HCT116 (cell line): ENCODE measurements around the gene GAL3ST3. TPM values are rescaled to one million over a fixed set of nuclear protein-coding genes. Genes with fewer than 3 reads are reported as not detected.

ENCODE experiments used
- ATAC-seq: fragments of 200-7000 bp; cut with Tn5 transposase; 2 replicates; pipeline ENCODE4 v1.9.1; 2020; ENCODE audit warnings: mild to moderate bottlenecking, moderate library complexity
- BruUV-seq: library from RNA; stranded (reverse); fragments of 400-500 nt; replicated peaks from 2 replicates; lab custom pipeline; 2021; lab: Mats Ljungman, UMichigan
- CTCF ChIA-PET: fragments of 300-600 bp; sonication (Branson Sonifier 250); formaldehyde crosslinking; loops from one replicate; lab custom pipeline; 2021; ENCODE audit warnings: antibody characterized with exemption; lab: Charles Lee
- POLR2A ChIA-PET: fragments of 300-600, 350-600 bp; sonication (Branson Sonifier 250); formaldehyde crosslinking; loops from one replicate; lab custom pipeline; 2021; ENCODE audit warnings: antibody characterized with exemption; lab: Charles Lee
- RAD21 ChIA-PET, 2 experiments: fragments of 300-600 bp; sonication (Branson Sonifier 250); formaldehyde crosslinking; loops; one replicate each; lab custom pipeline; 2023; ENCODE audit warnings: low total read pairs in 2 of 2; ENCODE audit not compliant: uncharacterized antibody in 2 of 2, unreplicated experiment in 2 of 2, low non-redundant PET in 1 of 2; lab: Charles Lee
- DNase-seq: peaks from one replicate; pipeline ENCODE4 v3.0.0-alpha.2; 2010; ENCODE audit warnings: low read depth, low spot score
- H2AFZ ChIP-seq: fragments of 200-600 bp; shearing (Covaris generic), sonication (generic); 2 replicates; pipeline ENCODE4 v1.6.1; 2017; ENCODE audit warnings: low read depth, mixed run types, mixed read lengths, antibody characterized with exemption, low read length; ENCODE audit not compliant: poor library complexity, severe bottlenecking
- H3K27ac ChIP-seq: 2 replicates; pipeline ENCODE4 v1.5.1; 2012; ENCODE audit warnings: low read depth, low read length
- H3K27me3 ChIP-seq: fragments of 200-600 bp; sonication (generic); 2 replicates; pipeline ENCODE4 v1.6.1; 2016; ENCODE audit warnings: mixed run types, low read length, mixed read lengths; ENCODE audit not compliant: insufficient read depth
- H3K36me3 ChIP-seq, 2 experiments: fragments of 200-500 bp in 1 of 2; fragments of 200-600 bp in 1 of 2; sonication (Bioruptor generic) in 1 of 2; sonication (generic) in 1 of 2; 2 replicates each; pipeline versions ENCODE4 v1.5.1 to v1.6.1; 2014 to 2016; ENCODE audit warnings: low read length in 2 of 2, inconsistent platforms in 1 of 2, mixed read lengths in 1 of 2, mixed run types in 1 of 2; ENCODE audit not compliant: insufficient read depth in 2 of 2, control insufficient read depth in 1 of 2
- H3K4me1 ChIP-seq, 2 experiments: fragments of 200-600 bp in 1 of 2; sonication (generic) in 1 of 2; 2 replicates each; pipeline versions ENCODE4 v1.5.1 to v1.6.1; 2012 to 2017; ENCODE audit warnings: low read length in 2 of 2, inconsistent platforms in 1 of 2, mild to moderate bottlenecking in 1 of 2, mixed read lengths in 1 of 2, mixed run types in 1 of 2, moderate library complexity in 1 of 2; ENCODE audit not compliant: insufficient read depth in 2 of 2, control insufficient read depth in 1 of 2
- H3K4me2 ChIP-seq: fragments of 200-600 bp; sonication (generic); 2 replicates; pipeline ENCODE4 v1.6.1; 2017; ENCODE audit warnings: mixed run types, low read length, mixed read lengths
- H3K4me3 ChIP-seq, 2 experiments: fragments of 200-600 bp in 1 of 2; sonication (generic) in 1 of 2; replicated peaks in 1 of 2; 2 replicates each; pipeline ENCODE4 v1.5.1; 2011 to 2016; ENCODE audit warnings: low read length in 2 of 2, control low read depth in 1 of 2, low read depth in 1 of 2, mild to moderate bottlenecking in 1 of 2, mixed read lengths in 1 of 2, mixed run types in 1 of 2
- H3K79me2 ChIP-seq: fragments of 200-600 bp; sonication (generic); 2 replicates; pipeline ENCODE4 v1.6.1; 2017; ENCODE audit warnings: mild to moderate bottlenecking, mixed run types, low read length, moderate library complexity, mixed read lengths; ENCODE audit not compliant: insufficient read depth
- H3K9ac ChIP-seq: fragments of 200-600 bp; sonication (generic); 2 replicates; pipeline ENCODE4 v1.6.1; 2016; ENCODE audit warnings: low read length, mixed read lengths
- H3K9me2 ChIP-seq: fragments of 200-600 bp; sonication (generic), shearing (Covaris generic); 2 replicates; pipeline ENCODE4 v1.6.1; 2017; ENCODE audit warnings: mixed run types, mild to moderate bottlenecking, moderate library complexity; ENCODE audit not compliant: insufficient read depth
- H3K9me3 ChIP-seq, 2 experiments: fragments of 200-500 bp in 1 of 2; fragments of 200-600 bp in 1 of 2; sonication (Bioruptor generic) in 1 of 2; sonication (generic) in 1 of 2; 2 replicates each; pipeline ENCODE4 v1.6.1; 2014 to 2017; ENCODE audit warnings: low read length in 2 of 2, mixed read lengths in 2 of 2, inconsistent platforms in 1 of 2, low read depth in 1 of 2, mild to moderate bottlenecking in 1 of 2, mixed run types in 1 of 2, moderate library complexity in 1 of 2; ENCODE audit not compliant: control insufficient read depth in 1 of 2, insufficient read depth in 1 of 2
- H4K20me1 ChIP-seq: fragments of 200-600 bp; sonication (generic), shearing (Covaris generic); 2 replicates; pipeline ENCODE4 v1.6.1; 2017; ENCODE audit warnings: mixed run types, mild to moderate bottlenecking, moderate library complexity; ENCODE audit not compliant: insufficient read depth
- FOSL1 ChIP-seq: IDR thresholded peaks from 2 replicates; pipeline ENCODE4 v1.6.1; 2012; ENCODE audit warnings: low read depth
- POLR2AphosphoS5 ChIP-seq: IDR thresholded peaks from 2 replicates; pipeline ENCODE4 v1.6.1; 2011; ENCODE audit warnings: mild to moderate bottlenecking, low read depth, low read length, moderate library complexity
- RAD21 ChIP-seq: IDR thresholded peaks from 2 replicates; pipeline ENCODE4 v1.6.1; 2012; ENCODE audit warnings: low read depth, mild to moderate bottlenecking
- REST ChIP-seq: IDR thresholded peaks from 2 replicates; pipeline ENCODE4 v1.6.1; 2012; ENCODE audit warnings: low read depth
- SIN3A ChIP-seq: IDR thresholded peaks from 2 replicates; pipeline ENCODE4 v1.6.1; 2012; ENCODE audit warnings: low read depth
- SP1 ChIP-seq: IDR thresholded peaks from 2 replicates; pipeline ENCODE4 v1.6.1; 2012; ENCODE audit warnings: low read depth
- SRF ChIP-seq: IDR thresholded peaks from 2 replicates; pipeline ENCODE4 v1.6.1; 2012; ENCODE audit warnings: low read depth
- TCF7L2 ChIP-seq: IDR thresholded peaks from 2 replicates; pipeline ENCODE4 v1.7.0; 2011; ENCODE audit warnings: borderline replicate concordance, inconsistent platforms; ENCODE audit not compliant: insufficient read depth, insufficient read length; ENCODE audit errors: extremely low read depth
- YY1 ChIP-seq: IDR thresholded peaks from 2 replicates; pipeline ENCODE4 v1.6.1; 2011; ENCODE audit warnings: low read length, low read depth, moderate library complexity, mild to moderate bottlenecking; ENCODE audit not compliant: insufficient replicate concordance; ENCODE audit errors: extremely low read depth
- intact Hi-C: fragments of 100-400 bp; cut with micrococcal nuclease; formaldehyde crosslinking; loops from 2 replicates; pipeline ENCODE4 v1.10.0; 2022
- total RNA-seq: library from RNA; stranded (reverse); gene quantifications from one replicate; pipeline ENCODE4 v1.2.1, GENCODE V29; 2021; ENCODE audit not compliant: unreplicated experiment
- TF ChIP-seq, protein P1 (sequence below): IDR thresholded peaks from 2 replicates; pipeline ENCODE4 v1.6.1; 2011; ENCODE audit warnings: mild to moderate bottlenecking, low read length, moderate library complexity; ENCODE audit not compliant: insufficient replicate concordance; ENCODE audit errors: extremely low read depth
- TF ChIP-seq, protein P2 (sequence below): IDR thresholded peaks from 2 replicates; pipeline ENCODE4 v1.6.1; 2012

The GAL3ST3 gene
- total RNA-seq, 1 experiment from 2014 or later = not detected

DNA sequence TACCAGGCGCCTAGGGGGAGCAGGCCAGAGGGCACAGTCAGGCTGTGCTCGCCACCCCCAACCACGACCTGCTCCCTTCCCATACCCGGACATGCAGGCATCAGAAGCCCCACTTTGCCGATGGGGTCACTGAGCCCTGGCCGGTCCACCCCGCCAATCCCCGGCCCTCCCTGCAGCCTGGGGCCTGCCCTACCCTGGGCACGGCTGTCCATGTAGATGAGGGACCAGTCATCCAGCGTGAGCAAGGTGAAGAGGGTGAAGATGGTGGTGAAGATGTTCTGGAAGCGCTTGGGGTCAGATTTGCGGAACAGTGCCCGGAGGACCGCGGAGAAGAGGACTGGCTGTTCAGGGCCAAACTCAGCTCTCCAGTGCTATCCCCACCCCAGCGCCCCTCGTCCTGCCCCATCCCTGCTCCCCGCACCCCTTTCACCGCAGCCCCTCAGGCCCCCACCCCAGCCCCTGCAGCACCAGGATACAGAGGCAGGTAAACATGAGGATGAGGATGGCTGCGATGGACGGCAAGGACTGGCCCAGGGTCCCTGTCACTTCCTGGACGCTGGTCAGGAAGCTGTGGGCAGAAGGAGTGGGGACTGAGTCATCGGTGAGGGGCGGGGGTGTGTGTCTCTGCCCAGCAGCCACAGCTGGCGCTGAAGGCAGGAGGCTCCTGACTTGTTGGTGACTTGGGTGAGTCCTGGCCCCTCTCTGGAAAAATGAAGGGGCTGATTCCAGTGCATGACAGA lies 28.2 kb downstream of the GAL3ST3 start:
- intact Hi-C loops = no loop called here
- H3K4me1 ChIP-seq = peaks cover 25 to 65% of the 10 kb centered on the region in 2 experiments
- peak overlapping the region; percentile 65 for H3K27ac ChIP-seq
- RAD21 ChIA-PET = interaction anchor here in 1 of 2 experiments (0.7 kb wide), 1 partner anchor 241 kb away, joined by 11 read pairs; no protein-coding TSS in a partner anchor
- no peaks in the 10 kb centered on the region for H4K20me1 ChIP-seq
- H3K4me2 ChIP-seq = peak overlapping the region; percentile 72
- peak overlapping the region; percentile 21 to 31 for H3K4me3 ChIP-seq
- H3K27me3 ChIP-seq = no peaks in the 10 kb centered on the region
- no peak overlapping the region for H2AFZ ChIP-seq
- no peaks in the 10 kb centered on the region for H3K9me2 ChIP-seq
- H3K36me3 ChIP-seq = no peaks in the 10 kb centered on the region
- POLR2A ChIA-PET = interaction anchor here (1.0 to 2.8 kb wide), 3 partner anchors 9 to 24 kb away, joined by 4 to 10 read pairs (median 4); partner anchors contain the start of genes BANF1 and CST6
- CTCF ChIA-PET = interaction anchor here (0.6 to 3.0 kb wide), 4 partner anchors 9 to 136 kb away, joined by 3 to 22 read pairs (median 10); partner anchors contain the start of genes CST6 and FIBP
- TF ChIP-seq YY1 (peak; percentile 54), SRF (no peak), POLR2AphosphoS5 (peak; percentile 64)
- H3K79me2 ChIP-seq = peaks cover 3% of the 10 kb centered on the region; the same call in 1 of the 2 replicates
- ATAC-seq (peak; percentile 73), DNase-seq (no peak)
- TSS peak; percentile 74 for BruUV-seq
- no peaks in the 10 kb centered on the region for H3K9me3 ChIP-seq
- H3K9ac ChIP-seq = peak overlapping the region; percentile 48

- no peak overlapping the region for H2AFZ ChIP-seq
- peak overlapping the region; percentile 48; the same call in 1 of the 2 replicates for H3K9ac ChIP-seq
- peaks cover 31 to 71% of the 10 kb centered on the region in 2 experiments for H3K4me1 ChIP-seq
- no peaks in the 10 kb centered on the region for H3K27me3 ChIP-seq
- ChIA-PET POLR2A (interaction anchor here (1.9 to 2.8 kb wide), 2 partner anchors 9 to 18 kb away, joined by 4 to 10 read pairs; partner anchors contain the start of genes BANF1 and CST6), RAD21 (no interaction called here), CTCF (interaction anchor here (3.0 kb wide), 1 partner anchor 25 kb away, joined by 14 read pairs; no protein-coding TSS in a partner anchor)
- DNase-seq = no peak
- no peak for ATAC-seq
- H3K79me2 ChIP-seq = peaks cover 3% of the 10 kb centered on the region; the same call in 1 of the 2 replicates
- H3K4me3 ChIP-seq = peak overlapping the region in 1 of 2 experiments; percentile 21; a peak in 2 of 4 replicates
- H4K20me1 ChIP-seq = no peaks in the 10 kb centered on the region
- no peaks in the 10 kb centered on the region for H3K9me3 ChIP-seq
- H3K4me2 ChIP-seq = peak overlapping the region; percentile 72
- peak overlapping the region; percentile 48; the same call in 1 of the 2 replicates for H3K27ac ChIP-seq
- no peaks in the 10 kb centered on the region for H3K9me2 ChIP-seq
- intact Hi-C loops = no loop called here
- H3K36me3 ChIP-seq = no peaks in the 10 kb centered on the region
- no TSS peak for BruUV-seq
- no peak for TF ChIP-seq SRF
- no peak for TF ChIP-seq SP1
- no peak for TF ChIP-seq RAD21
- TF ChIP-seq, protein P1, sequence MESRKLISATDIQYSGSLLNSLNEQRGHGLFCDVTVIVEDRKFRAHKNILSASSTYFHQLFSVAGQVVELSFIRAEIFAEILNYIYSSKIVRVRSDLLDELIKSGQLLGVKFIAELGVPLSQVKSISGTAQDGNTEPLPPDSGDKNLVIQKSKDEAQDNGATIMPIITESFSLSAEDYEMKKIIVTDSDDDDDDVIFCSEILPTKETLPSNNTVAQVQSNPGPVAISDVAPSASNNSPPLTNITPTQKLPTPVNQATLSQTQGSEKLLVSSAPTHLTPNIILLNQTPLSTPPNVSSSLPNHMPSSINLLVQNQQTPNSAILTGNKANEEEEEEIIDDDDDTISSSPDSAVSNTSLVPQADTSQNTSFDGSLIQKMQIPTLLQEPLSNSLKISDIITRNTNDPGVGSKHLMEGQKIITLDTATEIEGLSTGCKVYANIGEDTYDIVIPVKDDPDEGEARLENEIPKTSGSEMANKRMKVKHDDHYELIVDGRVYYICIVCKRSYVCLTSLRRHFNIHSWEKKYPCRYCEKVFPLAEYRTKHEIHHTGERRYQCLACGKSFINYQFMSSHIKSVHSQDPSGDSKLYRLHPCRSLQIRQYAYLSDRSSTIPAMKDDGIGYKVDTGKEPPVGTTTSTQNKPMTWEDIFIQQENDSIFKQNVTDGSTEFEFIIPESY = no peak
- no peak for TF ChIP-seq FOSL1
- TF ChIP-seq SIN3A = no peak
- no peak for TF ChIP-seq TCF7L2
- TF ChIP-seq, protein P2, sequence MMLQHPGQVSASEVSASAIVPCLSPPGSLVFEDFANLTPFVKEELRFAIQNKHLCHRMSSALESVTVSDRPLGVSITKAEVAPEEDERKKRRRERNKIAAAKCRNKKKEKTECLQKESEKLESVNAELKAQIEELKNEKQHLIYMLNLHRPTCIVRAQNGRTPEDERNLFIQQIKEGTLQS = no peak
- no peak for TF ChIP-seq POLR2AphosphoS5
- TF ChIP-seq REST = no peak
These were observed 28.7 kb downstream of the GAL3ST3 start for GRCh38 chr11:66020212-66020611.
